HepG2 (cell line): ENCODE data around the gene UBC. TPM values are rescaled to one million over a fixed set of nuclear protein-coding genes. Genes with fewer than 3 reads are reported as not detected.
A peak's percentile ranks its signal among the peaks of the same experiment; 100 is the strongest.

Source experiments
- GPN1 ChIP-seq: sonication (generic); formaldehyde crosslinking; IDR thresholded peaks from 2 replicates; pipeline ENCODE4 v1.5.1; 2020; ENCODE audit warnings: missing genetic modification reagents, borderline replicate concordance
- NFE2L2 ChIP-seq: fragments of 150-350 bp; IDR thresholded peaks from 2 replicates; pipeline ENCODE4 v1.6.1; 2014; ENCODE audit warnings: low read length
- PHF8 ChIP-seq: sonication (generic); formaldehyde crosslinking; IDR thresholded peaks from 2 replicates; pipeline ENCODE4 v1.5.0; 2020; ENCODE audit warnings: missing genetic modification reagents
- PTBP1 ChIP-seq: fragments of 200-400 bp; formaldehyde crosslinking; IDR thresholded peaks from 2 replicates; pipeline ENCODE4 v1.6.1; 2018; ENCODE audit warnings: low read length, low read depth; ENCODE audit not compliant: poor library complexity, severe bottlenecking
- RERE ChIP-seq: IDR thresholded peaks from 2 replicates; pipeline ENCODE4 v1.6.1; 2016; ENCODE audit warnings: low read depth, missing genetic modification reagents, missing compliant biosample characterization
- TCF7L2 ChIP-seq: IDR thresholded peaks from 2 replicates; pipeline ENCODE4 v1.6.1; 2011; ENCODE audit warnings: mild to moderate bottlenecking, low read depth, low read length, moderate library complexity
- ZNF138 ChIP-seq: sonication (generic); formaldehyde crosslinking; IDR thresholded peaks from 2 replicates; pipeline ENCODE4 v1.5.0; 2020; ENCODE audit warnings: mild to moderate bottlenecking, low read depth, missing genetic modification reagents
- ZNF784 ChIP-seq: sonication (generic); formaldehyde crosslinking; IDR thresholded peaks from 2 replicates; pipeline ENCODE4 v1.5.1; 2020; ENCODE audit warnings: missing genetic modification reagents, mild to moderate bottlenecking, borderline replicate concordance
- polyA plus RNA-seq, 8 experiments: library from polyadenylated mRNA; depleted of rRNA in 3 of 8; stranded (reverse) in 7 of 8; unstranded in 1 of 8; fragments of >200 nt; fragmentation: Illumina TruSeq in 4 of 8; extraction: Trizol in 4 of 8; gene quantifications; 2 replicates each; pipeline versions ENCODE4 v1.2.1 to v1.2.3, GENCODE V29; 2011 to 2016; ENCODE audit warnings: low read depth in 4 of 8, missing spikeins in 1 of 8, mixed read lengths in 1 of 8; ENCODE audit not compliant: insufficient read depth in 1 of 8
- total RNA-seq, 5 experiments: library from RNA; depleted of rRNA; stranded (reverse); fragments of >200 nt; fragmentation: Illumina TruSeq; extraction: Trizol; gene quantifications; 2 replicates each; pipeline ENCODE4 v1.2.3, GENCODE V29; 2016; ENCODE audit warnings: low read depth in 1 of 5
- TF ChIP-seq, protein P1 (sequence below): sonication (generic); formaldehyde crosslinking; IDR thresholded peaks from 2 replicates; pipeline ENCODE4 v1.4.0; 2020; ENCODE audit warnings: mild to moderate bottlenecking, missing genetic modification reagents, borderline replicate concordance
- TF ChIP-seq, protein P2 (sequence below): sonication (generic); formaldehyde crosslinking; IDR thresholded peaks from 2 replicates; pipeline ENCODE4 v1.8.0; 2022; ENCODE audit warnings: mild to moderate bottlenecking, missing genetic modification reagents, moderate library complexity
- TF ChIP-seq, protein P3 (sequence below): sonication (generic); formaldehyde crosslinking; conservative IDR thresholded peaks from 2 replicates; pipeline ENCODE4 v1.8.0; 2022; ENCODE audit warnings: mild to moderate bottlenecking, moderate library complexity, missing genetic modification reagents
- TF ChIP-seq, protein P4 (sequence below): sonication (generic); formaldehyde crosslinking; IDR thresholded peaks from 2 replicates; pipeline ENCODE4 v1.4.0; 2020; ENCODE audit warnings: low read depth, missing genetic modification reagents

UBC gene
- total and polyA plus RNA-seq, 2 of the 13 experiments (the other 11 are each of a cell fraction or from before 2014, with no cell fraction given): 805 to 1,432 TPM

DNA sequence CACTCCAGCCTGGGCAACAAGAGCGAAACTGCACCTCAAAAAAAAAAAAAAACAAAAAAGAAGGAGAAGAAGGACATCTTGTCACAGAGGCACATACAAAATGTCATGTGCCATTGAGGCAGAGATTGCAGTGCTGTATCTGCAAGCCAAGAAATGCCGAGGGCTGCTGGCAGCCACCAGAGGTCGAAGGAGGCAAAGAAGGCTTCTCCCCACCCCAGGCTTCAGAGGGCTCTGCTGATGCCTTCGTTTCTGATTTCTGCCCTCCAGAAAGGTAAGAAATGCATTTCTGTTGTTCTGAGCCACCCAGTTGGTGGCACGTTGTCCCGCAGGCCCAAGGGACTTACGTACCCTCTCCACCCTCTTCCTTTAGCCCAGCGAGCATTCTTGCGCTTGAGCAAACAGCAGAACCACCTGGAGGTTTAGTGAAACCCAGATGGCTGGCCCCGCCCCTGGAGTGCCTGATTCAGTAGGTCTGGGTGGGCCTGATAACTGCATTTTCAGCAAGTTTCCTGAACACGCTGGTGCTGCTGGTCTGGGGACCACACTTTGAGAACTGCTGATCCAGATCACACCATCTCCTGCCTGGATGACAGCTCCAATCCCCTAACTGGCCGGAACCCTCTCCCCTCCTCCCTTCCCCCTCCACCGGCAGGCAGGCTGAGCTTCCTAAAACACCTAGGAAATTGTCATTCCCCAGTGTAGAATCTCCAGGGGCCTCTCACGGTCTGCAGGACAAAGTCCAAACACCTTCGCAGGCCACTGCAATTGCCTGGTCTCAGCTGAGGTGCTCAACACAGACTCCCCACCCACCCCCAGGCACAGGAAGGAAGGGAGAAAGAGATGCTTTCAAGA is 29.6 kb downstream of the UBC start (continued):
- TF ChIP-seq, protein P1, sequence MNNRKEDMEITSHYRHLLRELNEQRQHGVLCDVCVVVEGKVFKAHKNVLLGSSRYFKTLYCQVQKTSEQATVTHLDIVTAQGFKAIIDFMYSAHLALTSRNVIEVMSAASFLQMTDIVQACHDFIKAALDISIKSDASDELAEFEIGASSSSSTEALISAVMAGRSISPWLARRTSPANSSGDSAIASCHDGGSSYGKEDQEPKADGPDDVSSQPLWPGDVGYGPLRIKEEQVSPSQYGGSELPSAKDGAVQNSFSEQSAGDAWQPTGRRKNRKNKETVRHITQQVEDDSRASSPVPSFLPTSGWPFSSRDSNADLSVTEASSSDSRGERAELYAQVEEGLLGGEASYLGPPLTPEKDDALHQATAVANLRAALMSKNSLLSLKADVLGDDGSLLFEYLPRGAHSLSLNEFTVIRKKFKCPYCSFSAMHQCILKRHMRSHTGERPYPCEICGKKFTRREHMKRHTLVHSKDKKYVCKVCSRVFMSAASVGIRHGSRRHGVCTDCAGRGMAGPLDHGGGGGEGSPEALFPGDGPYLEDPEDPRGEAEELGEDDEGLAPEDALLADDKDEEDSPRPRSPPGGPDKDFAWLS (CRISPR knock-in tag): no peak
- TF ChIP-seq, protein P2, sequence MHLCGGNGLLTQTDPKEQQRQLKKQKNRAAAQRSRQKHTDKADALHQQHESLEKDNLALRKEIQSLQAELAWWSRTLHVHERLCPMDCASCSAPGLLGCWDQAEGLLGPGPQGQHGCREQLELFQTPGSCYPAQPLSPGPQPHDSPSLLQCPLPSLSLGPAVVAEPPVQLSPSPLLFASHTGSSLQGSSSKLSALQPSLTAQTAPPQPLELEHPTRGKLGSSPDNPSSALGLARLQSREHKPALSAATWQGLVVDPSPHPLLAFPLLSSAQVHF: no peak
- TF ChIP-seq RERE (no peak), ZNF138 (CRISPR knock-in tag) (no peak), PTBP1 (no peak), GPN1 (no peak), PHF8 (no peak), ZNF784 (CRISPR knock-in tag) (no peak), NFE2L2 (no peak), TCF7L2 (no peak)
- TF ChIP-seq, protein P3, sequence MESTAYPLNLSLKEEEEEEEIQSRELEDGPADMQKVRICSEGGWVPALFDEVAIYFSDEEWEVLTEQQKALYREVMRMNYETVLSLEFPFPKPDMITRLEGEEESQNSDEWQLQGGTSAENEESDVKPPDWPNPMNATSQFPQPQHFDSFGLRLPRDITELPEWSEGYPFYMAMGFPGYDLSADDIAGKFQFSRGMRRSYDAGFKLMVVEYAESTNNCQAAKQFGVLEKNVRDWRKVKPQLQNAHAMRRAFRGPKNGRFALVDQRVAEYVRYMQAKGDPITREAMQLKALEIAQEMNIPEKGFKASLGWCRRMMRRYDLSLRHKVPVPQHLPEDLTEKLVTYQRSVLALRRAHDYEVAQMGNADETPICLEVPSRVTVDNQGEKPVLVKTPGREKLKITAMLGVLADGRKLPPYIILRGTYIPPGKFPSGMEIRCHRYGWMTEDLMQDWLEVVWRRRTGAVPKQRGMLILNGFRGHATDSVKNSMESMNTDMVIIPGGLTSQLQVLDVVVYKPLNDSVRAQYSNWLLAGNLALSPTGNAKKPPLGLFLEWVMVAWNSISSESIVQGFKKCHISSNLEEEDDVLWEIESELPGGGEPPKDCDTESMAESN (CRISPR knock-in tag): no peak
- TF ChIP-seq, protein P4, sequence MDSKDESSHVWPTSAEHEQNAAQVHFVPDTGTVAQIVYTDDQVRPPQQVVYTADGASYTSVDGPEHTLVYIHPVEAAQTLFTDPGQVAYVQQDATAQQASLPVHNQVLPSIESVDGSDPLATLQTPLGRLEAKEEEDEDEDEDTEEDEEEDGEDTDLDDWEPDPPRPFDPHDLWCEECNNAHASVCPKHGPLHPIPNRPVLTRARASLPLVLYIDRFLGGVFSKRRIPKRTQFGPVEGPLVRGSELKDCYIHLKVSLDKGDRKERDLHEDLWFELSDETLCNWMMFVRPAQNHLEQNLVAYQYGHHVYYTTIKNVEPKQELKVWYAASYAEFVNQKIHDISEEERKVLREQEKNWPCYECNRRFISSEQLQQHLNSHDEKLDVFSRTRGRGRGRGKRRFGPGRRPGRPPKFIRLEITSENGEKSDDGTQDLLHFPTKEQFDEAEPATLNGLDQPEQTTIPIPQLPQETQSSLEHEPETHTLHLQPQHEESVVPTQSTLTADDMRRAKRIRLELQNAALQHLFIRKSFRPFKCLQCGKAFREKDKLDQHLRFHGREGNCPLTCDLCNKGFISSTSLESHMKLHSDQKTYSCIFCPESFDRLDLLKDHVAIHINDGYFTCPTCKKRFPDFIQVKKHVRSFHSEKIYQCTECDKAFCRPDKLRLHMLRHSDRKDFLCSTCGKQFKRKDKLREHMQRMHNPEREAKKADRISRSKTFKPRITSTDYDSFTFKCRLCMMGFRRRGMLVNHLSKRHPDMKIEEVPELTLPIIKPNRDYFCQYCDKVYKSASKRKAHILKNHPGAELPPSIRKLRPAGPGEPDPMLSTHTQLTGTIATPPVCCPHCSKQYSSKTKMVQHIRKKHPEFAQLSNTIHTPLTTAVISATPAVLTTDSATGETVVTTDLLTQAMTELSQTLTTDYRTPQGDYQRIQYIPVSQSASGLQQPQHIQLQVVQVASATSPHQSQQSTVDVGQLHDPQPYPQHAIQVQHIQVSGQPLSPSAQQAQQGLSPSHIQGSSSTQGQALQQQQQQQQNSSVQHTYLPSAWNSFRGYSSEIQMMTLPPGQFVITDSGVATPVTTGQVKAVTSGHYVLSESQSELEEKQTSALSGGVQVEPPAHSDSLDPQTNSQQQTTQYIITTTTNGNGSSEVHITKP (CRISPR knock-in tag): peak; percentile 64; the same call in 1 of the 2 replicates
